ENCODE measurements around the gene ZNF398. TPM values are rescaled to one million over a fixed set of nuclear protein-coding genes. Genes with fewer than 3 reads are reported as not detected.

The ZNF398 gene
- polyA plus RNA-seq, 1 experiment = 8.0 TPM

DNA sequence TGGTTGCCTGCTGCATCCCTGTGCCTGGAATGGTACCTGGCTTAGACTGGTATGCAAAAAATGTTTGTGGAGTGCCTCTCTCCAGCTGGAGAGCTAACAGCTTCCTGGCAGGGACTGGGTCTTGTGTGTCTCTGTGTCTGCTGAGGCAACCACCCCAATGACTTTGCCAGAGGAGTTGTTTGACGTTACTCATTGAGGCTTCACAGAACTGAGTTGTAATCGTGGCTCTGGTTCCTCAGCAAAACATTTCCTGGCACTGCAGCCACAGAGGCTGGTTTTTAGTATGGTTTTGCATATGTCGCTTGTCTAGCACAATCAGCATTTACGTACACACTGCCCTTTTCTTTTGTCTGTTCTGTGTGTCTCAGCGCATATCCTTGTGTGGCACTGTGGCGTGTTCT lies 55.6 kb downstream of the ZNF398 start:
- no peak for DNase-seq (ENCODE audit: low read depth)
- TF ChIP-seq, protein P1, sequence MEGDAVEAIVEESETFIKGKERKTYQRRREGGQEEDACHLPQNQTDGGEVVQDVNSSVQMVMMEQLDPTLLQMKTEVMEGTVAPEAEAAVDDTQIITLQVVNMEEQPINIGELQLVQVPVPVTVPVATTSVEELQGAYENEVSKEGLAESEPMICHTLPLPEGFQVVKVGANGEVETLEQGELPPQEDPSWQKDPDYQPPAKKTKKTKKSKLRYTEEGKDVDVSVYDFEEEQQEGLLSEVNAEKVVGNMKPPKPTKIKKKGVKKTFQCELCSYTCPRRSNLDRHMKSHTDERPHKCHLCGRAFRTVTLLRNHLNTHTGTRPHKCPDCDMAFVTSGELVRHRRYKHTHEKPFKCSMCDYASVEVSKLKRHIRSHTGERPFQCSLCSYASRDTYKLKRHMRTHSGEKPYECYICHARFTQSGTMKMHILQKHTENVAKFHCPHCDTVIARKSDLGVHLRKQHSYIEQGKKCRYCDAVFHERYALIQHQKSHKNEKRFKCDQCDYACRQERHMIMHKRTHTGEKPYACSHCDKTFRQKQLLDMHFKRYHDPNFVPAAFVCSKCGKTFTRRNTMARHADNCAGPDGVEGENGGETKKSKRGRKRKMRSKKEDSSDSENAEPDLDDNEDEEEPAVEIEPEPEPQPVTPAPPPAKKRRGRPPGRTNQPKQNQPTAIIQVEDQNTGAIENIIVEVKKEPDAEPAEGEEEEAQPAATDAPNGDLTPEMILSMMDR (IDR thresholded peaks at IDR 0.05; ENCODE audit: insufficient read depth, low read depth, low read length) = no peak
- Histone ChIP-seq H3K36me3 (ENCODE audit: control insufficient read depth, insufficient read depth, low read length) (peaks cover 33% of the 10 kb centered on the region), H3K27me3 (ENCODE audit: control insufficient read depth, insufficient read depth, low read length) (no peaks in the 10 kb centered on the region), H3K4me3 (ENCODE audit: low read depth, low read length) (no peak overlapping the region)
- CTCF ChIA-PET = no interaction called here
- POLR2A ChIA-PET = no interaction called here

GRCh38 chr7:149205690-149206381 lies 58.6 kb downstream of the ZNF398 start:
- no peak for DNase-seq (ENCODE audit: low read depth)
- no peak overlapping the region for H3K4me3 ChIP-seq (ENCODE audit: low read depth, low read length)
- peaks cover 40% of the 10 kb centered on the region for H3K36me3 ChIP-seq (ENCODE audit: control insufficient read depth, insufficient read depth, low read length)
- ChIA-PET CTCF (interaction anchor here (1.2 to 2.7 kb wide), 2 partner anchors 8 to 10 kb away, joined by 3 to 12 read pairs; partner anchors contain the start of gene ZNF282), POLR2A (no interaction called here)
- TF ChIP-seq, protein P1 (IDR thresholded peaks at IDR 0.05; ENCODE audit: insufficient read depth, low read depth, low read length) = no peak
- no peaks in the 10 kb centered on the region for H3K27me3 ChIP-seq (ENCODE audit: control insufficient read depth, insufficient read depth, low read length)

GRCh38 chr7:149207324-149208035 lies 60.2 kb downstream of the ZNF398 start:
- no peak for DNase-seq (ENCODE audit: low read depth)
- CTCF ChIA-PET = interaction anchor here (1.3 kb wide), 1 partner anchor 81 kb away, joined by 4 read pairs; the partner anchor contains the start of gene ZNF425
- H3K4me3 ChIP-seq (ENCODE audit: low read depth, low read length) = no peak overlapping the region
- H3K27me3 ChIP-seq (ENCODE audit: control insufficient read depth, insufficient read depth, low read length) = no peaks in the 10 kb centered on the region
- TF ChIP-seq, protein P1 (IDR thresholded peaks at IDR 0.05; ENCODE audit: insufficient read depth, low read depth, low read length) = no peak
- POLR2A ChIA-PET = no interaction called here
- peaks cover 44% of the 10 kb centered on the region for H3K36me3 ChIP-seq (ENCODE audit: control insufficient read depth, insufficient read depth, low read length)

GRCh38 chr7:149209518-149210269 lies 62.4 kb downstream of the ZNF398 start:
- DNase-seq (ENCODE audit: low read depth) = no peak
- Histone ChIP-seq H3K27me3 (ENCODE audit: control insufficient read depth, insufficient read depth, low read length) (no peaks in the 10 kb centered on the region), H3K4me3 (ENCODE audit: low read depth, low read length) (no peak overlapping the region), H3K36me3 (ENCODE audit: control insufficient read depth, insufficient read depth, low read length) (peaks cover 52% of the 10 kb centered on the region)
- TF ChIP-seq, protein P1 (IDR thresholded peaks at IDR 0.05; ENCODE audit: insufficient read depth, low read depth, low read length) = peak; percentile 61
- ChIA-PET POLR2A (no interaction called here), CTCF (interaction anchor here (0.7 to 2.7 kb wide), 3 partner anchors 9 to 14 kb away, joined by 3 to 8 read pairs (median 6); partner anchors contain the start of gene ZNF282)

DNA sequence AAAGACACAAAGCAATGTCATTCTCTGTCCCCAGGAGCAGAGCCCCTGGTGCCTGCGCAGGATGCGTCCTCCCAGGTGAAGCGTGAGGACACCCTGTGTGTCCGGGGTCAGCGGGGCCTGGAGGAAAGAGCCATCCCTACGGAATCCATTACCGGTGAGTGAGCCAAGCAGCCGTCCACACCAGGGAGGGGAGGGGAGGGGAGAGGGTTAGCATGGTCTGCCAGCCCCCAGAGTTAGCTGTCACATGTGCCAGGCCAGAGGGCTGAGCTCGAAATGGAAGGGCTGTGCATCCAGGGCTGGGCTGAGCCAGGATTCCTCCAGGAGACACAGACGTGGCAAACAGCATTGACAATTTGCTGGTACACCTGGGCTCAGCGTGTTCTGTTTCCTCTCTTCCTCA lies 63.3 kb downstream of the ZNF398 start:
- ChIA-PET CTCF (interaction anchor here (0.7 to 2.7 kb wide), 3 partner anchors 9 to 15 kb away, joined by 3 to 8 read pairs (median 6); partner anchors contain the start of gene ZNF282), POLR2A (no interaction called here)
- Histone ChIP-seq H3K36me3 (ENCODE audit: control insufficient read depth, insufficient read depth, low read length) (peaks cover 56% of the 10 kb centered on the region), H3K4me3 (ENCODE audit: low read depth, low read length) (no peak overlapping the region), H3K27me3 (ENCODE audit: control insufficient read depth, insufficient read depth, low read length) (no peaks in the 10 kb centered on the region)
- DNase-seq (ENCODE audit: low read depth) = no peak
- TF ChIP-seq, protein P1 (IDR thresholded peaks at IDR 0.05; ENCODE audit: insufficient read depth, low read depth, low read length) = no peak

All from BJ (cell line).